Stomach (tissue), 4 donors: ENCODE data around the gene SSH3.

ENCODE experiments used
- POLR2A ChIP-seq, 4 donors: fragments of 450-650 bp; IDR thresholded peaks; one replicate each; pipeline ENCODE4 v1.6.1; 2016; ENCODE audit warnings: antibody characterized with exemption in 4 of 4, control low read depth in 2 of 4, mild to moderate bottlenecking in 1 of 4, moderate library complexity in 1 of 4
- POLR2AphosphoS5 ChIP-seq, 3 donors: sonication (generic); formaldehyde crosslinking; IDR thresholded peaks; one replicate each; pipeline ENCODE4 v1.6.1; 2016; ENCODE audit warnings: antibody characterized with exemption in 3 of 3
- TF ChIP-seq, protein P1 (sequence below), 7 experiments: fragments of 450-650 bp in 4 of 7; fragments of 200-600 bp in 3 of 7; sonication (generic) in 3 of 7; IDR thresholded peaks; one replicate each; pipeline ENCODE4 v1.5.1; 2016 to 2019; ENCODE audit warnings: antibody characterized with exemption in 7 of 7, control low read depth in 2 of 7, mild to moderate bottlenecking in 1 of 7

DNA sequence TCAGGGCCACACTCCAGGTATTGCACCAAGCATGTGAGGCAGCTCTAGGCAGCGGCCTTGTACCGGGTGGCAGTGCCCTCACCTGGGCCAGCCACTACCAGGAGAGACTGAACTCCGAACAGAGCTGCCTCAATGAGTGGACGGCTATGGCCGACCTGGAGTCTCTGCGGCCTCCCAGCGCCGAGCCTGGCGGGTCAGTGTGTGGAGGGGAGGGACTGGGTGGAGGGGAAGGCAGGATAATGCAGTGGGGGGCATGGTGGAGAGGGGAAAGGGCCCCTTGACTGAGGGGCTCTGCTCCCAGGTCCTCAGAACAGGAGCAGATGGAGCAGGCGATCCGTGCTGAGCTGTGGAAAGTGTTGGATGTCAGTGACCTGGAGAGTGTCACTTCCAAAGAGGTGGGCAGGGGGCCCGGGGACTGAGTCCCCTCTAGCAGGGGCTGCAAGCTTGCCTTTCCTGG lies 4.2 kb downstream of the SSH3 start:
- TF ChIP-seq POLR2A (IDR thresholded peaks at IDR 0.05) (no peak), POLR2AphosphoS5 (IDR thresholded peaks at IDR 0.05) (no peak)
- TF ChIP-seq, protein P1, sequence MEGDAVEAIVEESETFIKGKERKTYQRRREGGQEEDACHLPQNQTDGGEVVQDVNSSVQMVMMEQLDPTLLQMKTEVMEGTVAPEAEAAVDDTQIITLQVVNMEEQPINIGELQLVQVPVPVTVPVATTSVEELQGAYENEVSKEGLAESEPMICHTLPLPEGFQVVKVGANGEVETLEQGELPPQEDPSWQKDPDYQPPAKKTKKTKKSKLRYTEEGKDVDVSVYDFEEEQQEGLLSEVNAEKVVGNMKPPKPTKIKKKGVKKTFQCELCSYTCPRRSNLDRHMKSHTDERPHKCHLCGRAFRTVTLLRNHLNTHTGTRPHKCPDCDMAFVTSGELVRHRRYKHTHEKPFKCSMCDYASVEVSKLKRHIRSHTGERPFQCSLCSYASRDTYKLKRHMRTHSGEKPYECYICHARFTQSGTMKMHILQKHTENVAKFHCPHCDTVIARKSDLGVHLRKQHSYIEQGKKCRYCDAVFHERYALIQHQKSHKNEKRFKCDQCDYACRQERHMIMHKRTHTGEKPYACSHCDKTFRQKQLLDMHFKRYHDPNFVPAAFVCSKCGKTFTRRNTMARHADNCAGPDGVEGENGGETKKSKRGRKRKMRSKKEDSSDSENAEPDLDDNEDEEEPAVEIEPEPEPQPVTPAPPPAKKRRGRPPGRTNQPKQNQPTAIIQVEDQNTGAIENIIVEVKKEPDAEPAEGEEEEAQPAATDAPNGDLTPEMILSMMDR (IDR thresholded peaks at IDR 0.05) = no peak
